RWPE1 (cell line): ENCODE measurements around the gene ARHGEF28.

Experiments used
- CTCF ChIA-PET: fragments of 350-600 bp; sonication (Branson Sonifier 250); formaldehyde crosslinking; extraction: SDS; loops from one replicate; lab custom pipeline; 2021; lab: Yijun Ruan, JAX
- POLR2A ChIA-PET: fragments of 400-600 bp; formaldehyde crosslinking; extraction: SDS; loops from one replicate; lab custom pipeline; 2020; ENCODE audit warnings: antibody characterized with exemption; ENCODE audit not compliant: low non-redundant PET; lab: Yijun Ruan, JAX
- DNase-seq: peaks from one replicate; pipeline ENCODE4 v3.0.0; 2012; ENCODE audit warnings: low spot score
- H3K27ac ChIP-seq: fragments of 450-650 bp; 2 replicates; pipeline ENCODE4 v1.5.1; 2017
- TF ChIP-seq, protein P1 (sequence below): fragments of 450-650 bp; conservative IDR thresholded peaks from 2 replicates; pipeline ENCODE4 v1.5.1; 2017; ENCODE audit warnings: low read depth, mild to moderate bottlenecking

The ARHGEF28 gene

GRCh38 chr5:73745836-73746235 lies 119.8 kb downstream of the ARHGEF28 start:
- ChIA-PET POLR2A (no interaction called here), CTCF (interaction anchor here (0.7 kb wide), 1 partner anchor 46 kb away, joined by 3 read pairs; no protein-coding TSS in a partner anchor)
- H3K27ac ChIP-seq = no peak overlapping the region
- DNase-seq = no peak
- TF ChIP-seq, protein P1, sequence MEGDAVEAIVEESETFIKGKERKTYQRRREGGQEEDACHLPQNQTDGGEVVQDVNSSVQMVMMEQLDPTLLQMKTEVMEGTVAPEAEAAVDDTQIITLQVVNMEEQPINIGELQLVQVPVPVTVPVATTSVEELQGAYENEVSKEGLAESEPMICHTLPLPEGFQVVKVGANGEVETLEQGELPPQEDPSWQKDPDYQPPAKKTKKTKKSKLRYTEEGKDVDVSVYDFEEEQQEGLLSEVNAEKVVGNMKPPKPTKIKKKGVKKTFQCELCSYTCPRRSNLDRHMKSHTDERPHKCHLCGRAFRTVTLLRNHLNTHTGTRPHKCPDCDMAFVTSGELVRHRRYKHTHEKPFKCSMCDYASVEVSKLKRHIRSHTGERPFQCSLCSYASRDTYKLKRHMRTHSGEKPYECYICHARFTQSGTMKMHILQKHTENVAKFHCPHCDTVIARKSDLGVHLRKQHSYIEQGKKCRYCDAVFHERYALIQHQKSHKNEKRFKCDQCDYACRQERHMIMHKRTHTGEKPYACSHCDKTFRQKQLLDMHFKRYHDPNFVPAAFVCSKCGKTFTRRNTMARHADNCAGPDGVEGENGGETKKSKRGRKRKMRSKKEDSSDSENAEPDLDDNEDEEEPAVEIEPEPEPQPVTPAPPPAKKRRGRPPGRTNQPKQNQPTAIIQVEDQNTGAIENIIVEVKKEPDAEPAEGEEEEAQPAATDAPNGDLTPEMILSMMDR = no peak

DNA sequence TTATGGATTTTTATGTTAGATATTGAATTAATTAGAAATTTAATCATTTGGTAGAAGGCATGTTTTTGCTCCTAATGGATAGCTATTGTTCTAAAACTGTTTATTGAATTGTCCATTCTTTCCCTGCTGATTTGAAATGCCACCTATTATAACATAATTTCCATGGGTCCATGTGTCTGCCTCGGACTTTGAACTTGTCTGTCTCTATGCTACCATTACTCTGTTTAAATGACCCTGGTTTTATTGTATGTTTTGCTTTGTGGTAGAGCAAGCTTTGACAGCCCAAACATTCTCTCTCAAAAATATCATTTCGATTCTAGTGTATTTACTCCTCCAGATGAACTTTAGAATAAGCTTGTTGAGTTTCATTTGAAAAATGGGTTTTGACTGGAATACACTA lies 120.6 kb downstream of the ARHGEF28 start:
- CTCF ChIA-PET = interaction anchor here (0.6 kb wide), 1 partner anchor 390 kb away, joined by 4 read pairs; no protein-coding TSS in a partner anchor
- POLR2A ChIA-PET = no interaction called here
- no peak for DNase-seq
- H3K27ac ChIP-seq = no peak overlapping the region
- TF ChIP-seq, protein P1 = no peak

DNA sequence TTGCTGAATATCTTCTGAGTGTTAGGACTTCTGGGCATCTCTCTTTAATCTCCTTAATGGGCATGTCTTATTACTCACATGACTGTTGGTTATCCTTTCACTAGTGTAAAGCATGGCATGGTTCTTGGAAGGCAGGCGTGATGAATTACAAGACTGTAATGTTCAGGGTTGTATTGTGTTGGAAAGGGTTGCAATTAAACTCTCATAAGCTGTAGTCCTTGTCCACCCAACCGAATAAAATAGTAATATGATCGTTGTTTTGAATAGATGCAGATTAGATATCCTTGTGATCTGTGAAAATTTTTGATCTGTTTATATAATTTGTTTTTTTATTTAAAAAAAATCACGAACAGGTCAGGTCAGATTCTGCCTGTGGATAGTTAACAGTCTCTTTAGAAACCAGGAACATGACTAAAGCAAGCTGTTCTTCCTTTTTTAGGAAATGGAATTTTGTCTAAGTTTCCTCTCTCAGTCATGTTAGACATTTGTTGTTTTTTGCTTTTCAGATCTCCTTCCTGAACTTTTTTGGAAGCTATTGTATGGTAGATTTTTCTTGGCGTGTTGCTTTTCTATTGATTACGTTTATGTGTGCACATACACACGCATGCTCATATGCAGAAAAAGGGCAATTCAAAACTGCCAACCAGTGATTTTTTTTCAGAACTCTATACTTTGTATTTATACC lies 121.8 kb downstream of the ARHGEF28 start:
- TF ChIP-seq, protein P1 = no peak
- CTCF ChIA-PET = interaction anchor here (0.7 kb wide), 1 partner anchor 54 kb away, joined by 3 read pairs; no protein-coding TSS in a partner anchor
- POLR2A ChIA-PET = no interaction called here
- H3K27ac ChIP-seq = no peak overlapping the region
- no peak for DNase-seq

DNA sequence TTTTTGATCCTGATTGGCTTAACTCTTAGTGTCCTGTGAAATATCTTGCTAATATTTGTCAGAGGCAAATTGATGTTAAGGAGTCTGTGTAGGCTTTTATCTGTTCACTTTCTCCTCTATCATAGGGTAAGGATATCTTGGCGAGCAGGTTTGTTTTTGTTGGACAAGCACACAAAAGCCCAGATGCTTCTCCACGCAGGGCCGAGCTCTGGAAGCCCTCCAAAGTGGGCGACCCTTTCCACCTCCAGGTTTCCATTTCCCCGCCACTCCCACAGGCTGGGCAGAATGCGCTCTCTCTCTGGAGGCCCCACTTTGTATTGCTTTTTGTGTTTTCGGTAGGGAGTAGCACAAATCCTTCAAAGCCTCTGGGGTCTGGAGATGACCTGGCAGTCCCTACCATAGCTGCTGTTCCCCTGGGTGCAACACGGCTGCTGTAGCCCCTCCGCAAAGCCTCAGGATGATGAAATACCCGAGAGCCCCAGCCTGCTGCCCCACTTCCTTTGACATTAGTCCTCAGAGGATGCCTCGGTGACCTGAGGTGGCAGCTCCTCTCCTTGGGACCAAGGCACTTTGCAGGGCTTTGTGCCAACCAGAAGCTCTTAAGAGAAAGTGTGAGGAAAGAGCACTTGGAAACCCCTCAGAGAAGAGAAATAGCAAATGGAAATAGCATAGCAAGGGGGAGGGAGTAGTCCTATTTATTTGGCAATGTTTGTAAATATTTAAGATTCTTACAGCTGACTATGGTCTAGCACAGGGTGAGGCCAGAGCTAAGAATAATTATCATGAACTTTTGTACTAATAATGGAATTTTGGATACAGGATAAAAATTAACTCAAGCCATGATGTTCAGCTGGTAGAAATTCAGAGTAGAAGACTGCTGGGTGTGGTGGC lies 122.8 kb downstream of the ARHGEF28 start:
- TF ChIP-seq, protein P1 = no peak
- CTCF ChIA-PET = interaction anchor here (0.5 to 0.7 kb wide), 4 partner anchors 11 to 1712 kb away, joined by 3 read pairs; no protein-coding TSS in a partner anchor
- POLR2A ChIA-PET = interaction anchor here (0.6 kb wide), 1 partner anchor 30 kb away, joined by 3 read pairs; no protein-coding TSS in a partner anchor
- no peak for DNase-seq
- H3K27ac ChIP-seq = no peak overlapping the region

DNA sequence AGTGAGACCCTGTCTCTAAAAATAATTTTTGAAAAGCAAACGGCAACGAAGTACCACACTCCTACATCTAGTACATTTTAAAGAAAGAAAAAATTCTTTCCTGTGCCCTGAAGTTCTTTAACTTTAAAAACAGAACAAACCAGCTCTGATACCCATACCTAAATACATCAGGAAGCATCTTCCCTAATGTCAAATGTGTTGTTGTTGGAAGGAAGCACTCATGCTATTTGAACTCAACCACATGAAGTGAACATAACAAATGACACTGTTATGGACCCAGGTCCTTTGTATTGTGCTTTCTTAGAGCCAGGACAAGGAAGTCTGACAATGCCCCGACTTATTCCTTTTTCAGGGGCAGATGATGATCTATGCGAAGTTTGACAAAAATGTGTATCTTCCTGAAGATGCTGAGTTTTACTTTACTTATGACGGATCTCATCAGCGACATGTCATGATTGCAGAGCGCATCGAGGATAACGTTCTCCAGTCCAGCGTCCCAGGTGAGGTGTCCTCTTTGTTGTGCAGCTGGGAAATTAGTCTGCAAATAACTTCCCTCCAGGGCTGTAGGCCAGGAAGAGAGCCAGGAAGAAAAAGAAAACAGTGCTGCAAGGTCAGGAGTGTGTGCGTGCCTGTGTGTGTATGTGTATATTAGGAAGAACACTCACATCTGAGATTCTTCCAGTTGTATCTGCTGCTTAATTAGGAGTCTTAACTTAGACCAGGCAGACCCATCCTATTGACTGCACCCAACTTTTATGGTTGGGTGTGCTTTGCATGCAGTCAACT lies 123.7 kb downstream of the ARHGEF28 start:
- ChIA-PET CTCF (interaction anchor here (0.7 kb wide), 1 partner anchor 12 kb away, joined by 3 read pairs; no protein-coding TSS in a partner anchor), POLR2A (interaction anchor here (0.6 kb wide), 2 partner anchors 31 to 76 kb away, joined by 3 read pairs; no protein-coding TSS in a partner anchor)
- DNase-seq = no peak
- H3K27ac ChIP-seq = no peak overlapping the region
- TF ChIP-seq, protein P1 = no peak
